Astrocyte (in vitro differentiated cells and primary cell): ENCODE data around the gene BRD8. TPM values are rescaled to one million over a fixed set of nuclear protein-coding genes. Genes with fewer than 3 reads are reported as not detected.

ENCODE experiments used
- DNase-seq: peaks from one replicate; pipeline ENCODE4 v3.0.0-alpha.2; 2010; ENCODE audit warnings: low read depth
- FAIRE-seq: peaks from 2 replicates; lab custom pipeline; 2011; peaks lifted over from hg19 to GRCh38; lab: Jason Lieb, UNC
- H2AFZ ChIP-seq: 2 replicates; pipeline ENCODE4 v1.6.0; 2012; ENCODE audit warnings: low read depth, low read length, inconsistent platforms
- H3K27ac ChIP-seq: 2 replicates; pipeline ENCODE4 v1.5.1; 2011; ENCODE audit warnings: low read depth, low read length, inconsistent platforms
- H3K27me3 ChIP-seq: 2 replicates; pipeline ENCODE4 v1.6.0; 2011; ENCODE audit warnings: low read length, inconsistent platforms; ENCODE audit not compliant: insufficient read depth
- H3K36me3 ChIP-seq: 2 replicates; pipeline ENCODE4 v1.5.1; 2011; ENCODE audit warnings: low read length, inconsistent platforms; ENCODE audit not compliant: insufficient read depth
- H3K4me1 ChIP-seq: 2 replicates; pipeline ENCODE4 v1.5.1; 2011; ENCODE audit warnings: low read length, inconsistent platforms; ENCODE audit not compliant: insufficient read depth
- H3K4me2 ChIP-seq: 2 replicates; pipeline ENCODE4 v1.6.0; 2012; ENCODE audit warnings: low read length, inconsistent platforms
- H3K4me3 ChIP-seq: 2 replicates; pipeline ENCODE4 v1.5.1; 2011; ENCODE audit warnings: low read depth, mild to moderate bottlenecking, low read length, inconsistent platforms; ENCODE audit not compliant: insufficient read depth
- H3K79me2 ChIP-seq: 2 replicates; pipeline ENCODE4 v1.6.0; 2012; ENCODE audit warnings: mild to moderate bottlenecking, low read length, inconsistent platforms; ENCODE audit not compliant: insufficient read depth
- H3K9ac ChIP-seq: 2 replicates; pipeline ENCODE4 v1.6.0; 2012; ENCODE audit warnings: mild to moderate bottlenecking, low read length, inconsistent platforms
- H3K9me3 ChIP-seq: 2 replicates; pipeline ENCODE4 v1.5.1; 2012; ENCODE audit warnings: low read depth, mild to moderate bottlenecking, low read length, inconsistent platforms; ENCODE audit not compliant: insufficient read depth
- H4K20me1 ChIP-seq: 2 replicates; pipeline ENCODE4 v1.6.0; 2012; ENCODE audit warnings: low read length, inconsistent platforms; ENCODE audit not compliant: insufficient read depth
- H3K27ac Mint-ChIP-seq: one replicate; pipeline ENCODE4 v1.8.0; 2021; ENCODE audit warnings: mild to moderate bottlenecking, mixed read lengths; ENCODE audit not compliant: unreplicated experiment
- H3K27me3 Mint-ChIP-seq: one replicate; pipeline ENCODE4 v1.8.0; 2021; ENCODE audit warnings: low read depth, mixed read lengths; ENCODE audit not compliant: unreplicated experiment
- H3K36me3 Mint-ChIP-seq: one replicate; pipeline ENCODE4 v1.8.0; 2021; ENCODE audit warnings: low read depth, mixed read lengths; ENCODE audit not compliant: unreplicated experiment
- H3K4me1 Mint-ChIP-seq: one replicate; pipeline ENCODE4 v1.8.0; 2021; ENCODE audit warnings: low read depth, mixed read lengths; ENCODE audit not compliant: unreplicated experiment
- H3K4me3 Mint-ChIP-seq: one replicate; pipeline ENCODE4 v1.8.0; 2021; ENCODE audit warnings: mild to moderate bottlenecking, moderate library complexity, mixed read lengths; ENCODE audit not compliant: unreplicated experiment
- H3K9me3 Mint-ChIP-seq: one replicate; pipeline ENCODE4 v1.8.0; 2021; ENCODE audit warnings: mild to moderate bottlenecking, mixed read lengths; ENCODE audit not compliant: unreplicated experiment
- CTCF ChIP-seq: IDR thresholded peaks from 2 replicates; pipeline ENCODE4 v1.5.1; 2011; ENCODE audit warnings: low read depth, mild to moderate bottlenecking, inconsistent platforms, low read length, moderate library complexity; ENCODE audit not compliant: insufficient read depth
- EZH2 ChIP-seq: IDR thresholded peaks from 2 replicates; pipeline ENCODE4 v1.6.1; 2012; ENCODE audit warnings: mild to moderate bottlenecking, low read length, inconsistent platforms; ENCODE audit not compliant: insufficient read depth
- total RNA-seq: library from RNA; stranded (reverse); gene quantifications from 2 replicates; pipeline ENCODE4 v1.2.1, GENCODE V29; 2021

Gene BRD8
- total RNA-seq, 1 donor from 2014 or later = 33.1 TPM

GRCh38 chr5:138132543-138132942, 45.9 kb downstream of the BRD8 start:
- Histone ChIP-seq H3K9me3 (no peaks in the 10 kb centered on the region), H3K4me2 (no peak overlapping the region), H3K27me3 (no peaks in the 10 kb centered on the region), H4K20me1 (no peaks in the 10 kb centered on the region), H3K9ac (no peak overlapping the region), H3K4me3 (no peak overlapping the region), H3K27ac (no peak overlapping the region), H3K36me3 (no peaks in the 10 kb centered on the region), H3K4me1 (no peaks in the 10 kb centered on the region), H3K79me2 (no peaks in the 10 kb centered on the region), H2AFZ (no peak overlapping the region)
- no peak overlapping the region for H3K27ac Mint-ChIP-seq
- no peaks in the 10 kb centered on the region for H3K9me3 Mint-ChIP-seq
- no peaks in the 10 kb centered on the region for H3K27me3 Mint-ChIP-seq
- FAIRE-seq (no peak), DNase-seq (no peak)
- H3K4me3 Mint-ChIP-seq = no peak overlapping the region
- no peaks in the 10 kb centered on the region for H3K4me1 Mint-ChIP-seq
- no peak for TF ChIP-seq EZH2
- TF ChIP-seq CTCF = no peak
- no peaks in the 10 kb centered on the region for H3K36me3 Mint-ChIP-seq

DNA sequence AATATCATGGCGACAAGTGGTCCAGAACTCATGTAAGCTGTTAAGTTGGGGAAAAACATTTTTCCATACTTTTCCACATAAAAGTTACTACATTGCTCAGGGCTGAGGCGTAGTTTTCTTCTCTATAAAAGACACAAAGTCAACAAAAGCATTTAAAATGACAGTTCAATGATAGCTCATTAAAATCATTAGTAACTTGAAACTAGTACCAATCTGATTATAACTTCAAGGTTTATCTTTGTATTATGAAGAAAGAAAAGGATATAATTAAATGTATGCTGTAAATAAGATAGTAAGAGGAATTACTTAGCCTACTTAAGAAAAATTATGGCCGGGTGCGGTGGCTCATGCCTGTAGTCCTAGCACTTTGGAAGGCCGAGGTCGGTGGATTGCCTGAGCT, 49.1 kb downstream of the BRD8 start:
- Mint-ChIP-seq H3K27ac (no peak overlapping the region), H3K4me1 (no peaks in the 10 kb centered on the region), H3K27me3 (no peaks in the 10 kb centered on the region), H3K9me3 (no peaks in the 10 kb centered on the region), H3K36me3 (no peaks in the 10 kb centered on the region), H3K4me3 (no peak overlapping the region)
- no peaks in the 10 kb centered on the region for H3K9me3 ChIP-seq
- H3K4me2 ChIP-seq = no peak overlapping the region
- H4K20me1 ChIP-seq = no peaks in the 10 kb centered on the region
- FAIRE-seq = no peak
- no peak overlapping the region for H3K9ac ChIP-seq
- DNase-seq = no peak
- no peak for TF ChIP-seq EZH2
- TF ChIP-seq CTCF = no peak
- no peaks in the 10 kb centered on the region for H3K27me3 ChIP-seq
- H3K79me2 ChIP-seq = no peaks in the 10 kb centered on the region
- H3K4me3 ChIP-seq = no peak overlapping the region
- H2AFZ ChIP-seq = no peak overlapping the region
- H3K36me3 ChIP-seq = no peaks in the 10 kb centered on the region
- no peaks in the 10 kb centered on the region for H3K4me1 ChIP-seq
- H3K27ac ChIP-seq = no peak overlapping the region

- DNase-seq = no peak
- Histone ChIP-seq H4K20me1 (no peaks in the 10 kb centered on the region), H3K27me3 (no peaks in the 10 kb centered on the region), H3K36me3 (no peaks in the 10 kb centered on the region), H3K9ac (no peak overlapping the region), H3K4me2 (no peak overlapping the region), H3K79me2 (no peaks in the 10 kb centered on the region), H3K27ac (no peak overlapping the region), H3K4me1 (no peaks in the 10 kb centered on the region), H3K4me3 (no peak overlapping the region), H3K9me3 (no peaks in the 10 kb centered on the region), H2AFZ (no peak overlapping the region)
- no peak for FAIRE-seq
- Mint-ChIP-seq H3K4me3 (no peak overlapping the region), H3K9me3 (no peaks in the 10 kb centered on the region), H3K36me3 (no peaks in the 10 kb centered on the region), H3K27me3 (no peaks in the 10 kb centered on the region), H3K4me1 (no peaks in the 10 kb centered on the region), H3K27ac (no peak overlapping the region)
- TF ChIP-seq CTCF (no peak), EZH2 (no peak)
Observed at GRCh38 chr5:138128334-138128733, 50.1 kb downstream of the BRD8 start.
